Stomach (tissue), 9 donors: ENCODE results near the gene MSX2. TPM values are rescaled to one million over a fixed set of nuclear protein-coding genes. Genes with fewer than 3 reads are reported as not detected.

Experiments
- DNase-seq, 2 donors: peaks; one replicate each; pipeline versions ENCODE4 v3.0.0 to v3.0.0-alpha.2; 2013 to 2019
- H3K27ac ChIP-seq, 5 donors: fragments of 200-600 bp in 4 of 5; sonication (generic) in 4 of 5; one replicate each; pipeline ENCODE4 v1.5.1; 2013 to 2019; ENCODE audit warnings: mild to moderate bottlenecking in 1 of 5, moderate library complexity in 1 of 5
- H3K27me3 ChIP-seq, 3 donors: fragments of 200-600 bp; sonication (generic); one replicate each; pipeline ENCODE4 v1.5.1; 2017 to 2019; ENCODE audit warnings: mixed run types in 1 of 3
- H3K36me3 ChIP-seq, 4 donors: fragments of 200-600 bp; sonication (generic); 1 replicate in 3 of 4; 2 replicates in 1 of 4; pipeline ENCODE4 v1.5.1; 2016 to 2019
- H3K4me1 ChIP-seq, 4 donors: fragments of 200-600 bp; sonication (generic); one replicate each; pipeline ENCODE4 v1.5.1; 2016 to 2019
- H3K4me3 ChIP-seq, 4 donors: fragments of 200-600 bp; sonication (generic) in 3 of 4; one replicate each; pipeline ENCODE4 v1.5.1; 2016 to 2019; ENCODE audit warnings: mild to moderate bottlenecking in 1 of 4
- H3K9me3 ChIP-seq, 4 donors: fragments of 200-600 bp; sonication (generic); one replicate each; pipeline ENCODE4 v1.5.1; 2016 to 2019
- EP300 ChIP-seq: sonication (generic); formaldehyde crosslinking; IDR thresholded peaks from one replicate; pipeline ENCODE4 v1.6.1; 2017; ENCODE audit warnings: antibody characterized with exemption
- POLR2A ChIP-seq, 4 donors: fragments of 450-650 bp; IDR thresholded peaks; one replicate each; pipeline ENCODE4 v1.6.1; 2016; ENCODE audit warnings: antibody characterized with exemption in 4 of 4, control low read depth in 2 of 4, mild to moderate bottlenecking in 1 of 4, moderate library complexity in 1 of 4
- POLR2AphosphoS5 ChIP-seq, 3 donors: sonication (generic); formaldehyde crosslinking; IDR thresholded peaks; one replicate each; pipeline ENCODE4 v1.6.1; 2016; ENCODE audit warnings: antibody characterized with exemption in 3 of 3
- WGBS, 5 donors: extraction: QIAGEN DNeasy Blood & Tissue Kit in 3 of 5; methylation state at CpG; one replicate each; pipeline versions ENCODE4 v1.1.5 to v1.1.7; 2013 to 2018; 5-methylcytosine and 5-hydroxymethylcytosine counted together
- intact Hi-C: fragments of 100-400 bp; cut with DNase I; formaldehyde crosslinking; loops from one replicate; pipeline ENCODE4 v1.15.1; 2023; ENCODE audit warnings: low total_unique reads
- polyA plus RNA-seq, 3 donors: library from polyadenylated mRNA; stranded (reverse); fragments of 200-250 nt; gene quantifications; one replicate each; pipeline ENCODE4 v1.2.3, GENCODE V29; 2013
- total RNA-seq, 5 donors: library from RNA; depleted of rRNA; stranded (reverse); fragments of >200 nt; gene quantifications; one replicate each; pipeline versions ENCODE4 v1.1.0 to v1.2.3, GENCODE V29; 2014 to 2016
- TF ChIP-seq, protein P1 (sequence below), 7 experiments: fragments of 450-650 bp in 4 of 7; fragments of 200-600 bp in 3 of 7; sonication (generic) in 3 of 7; IDR thresholded peaks; one replicate each; pipeline ENCODE4 v1.5.1; 2016 to 2019; ENCODE audit warnings: antibody characterized with exemption in 7 of 7, control low read depth in 2 of 7, mild to moderate bottlenecking in 1 of 7
- donor health status: healthy with polysubstance abuse.
- donor health status: Bipolar disorder and iron deficiency.
- donor health status: healthy.

Gene MSX2
- total and polyA plus RNA-seq, 8 donors: 0.18 to 6.5 (median 1.4) TPM; not detected in 2

DNA sequence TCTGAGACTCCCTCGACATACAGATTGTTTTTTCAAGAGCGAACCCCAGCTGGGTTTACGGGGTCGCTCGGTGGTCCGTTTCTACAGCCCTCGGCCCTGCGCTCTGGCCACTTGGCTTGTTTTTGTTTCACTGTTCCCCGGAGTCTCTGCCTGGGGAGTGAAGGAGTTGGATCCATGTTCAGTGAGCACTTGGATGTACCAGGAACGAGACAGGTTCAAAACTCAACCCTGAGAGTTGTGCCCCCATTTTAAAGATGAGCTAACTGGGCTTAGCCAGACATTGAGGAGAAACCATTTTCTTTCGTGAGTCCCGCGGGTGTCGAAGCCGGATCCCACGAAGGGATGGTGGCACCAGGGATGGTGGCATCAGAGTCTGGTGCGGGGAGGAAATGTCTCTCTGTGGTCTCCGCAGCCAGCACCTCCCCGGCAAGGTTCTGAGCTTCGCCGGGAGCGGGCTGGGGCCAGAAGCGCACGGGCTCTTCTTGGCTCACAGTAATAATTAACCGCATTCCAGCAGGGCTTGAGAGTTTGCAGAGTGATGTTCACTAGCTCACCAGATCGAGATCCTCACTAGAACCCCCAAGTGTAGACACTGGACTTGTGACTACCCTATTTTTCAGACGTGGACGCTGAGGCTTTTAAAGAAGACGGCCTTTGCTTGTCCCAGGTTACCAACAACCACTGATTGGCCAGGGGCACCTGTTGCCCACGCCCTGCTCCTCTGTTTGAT lies 1.0 kb downstream of the MSX2 start:
- DNase-seq: no peak
- peaks cover 16 to 47% (median 38%) of the 10 kb centered on the region in 4 donors for H3K4me1 ChIP-seq
- TF ChIP-seq POLR2A (IDR thresholded peaks at IDR 0.05) (no peak), EP300 (no peak), POLR2AphosphoS5 (IDR thresholded peaks at IDR 0.05) (no peak)
- TF ChIP-seq, protein P1, sequence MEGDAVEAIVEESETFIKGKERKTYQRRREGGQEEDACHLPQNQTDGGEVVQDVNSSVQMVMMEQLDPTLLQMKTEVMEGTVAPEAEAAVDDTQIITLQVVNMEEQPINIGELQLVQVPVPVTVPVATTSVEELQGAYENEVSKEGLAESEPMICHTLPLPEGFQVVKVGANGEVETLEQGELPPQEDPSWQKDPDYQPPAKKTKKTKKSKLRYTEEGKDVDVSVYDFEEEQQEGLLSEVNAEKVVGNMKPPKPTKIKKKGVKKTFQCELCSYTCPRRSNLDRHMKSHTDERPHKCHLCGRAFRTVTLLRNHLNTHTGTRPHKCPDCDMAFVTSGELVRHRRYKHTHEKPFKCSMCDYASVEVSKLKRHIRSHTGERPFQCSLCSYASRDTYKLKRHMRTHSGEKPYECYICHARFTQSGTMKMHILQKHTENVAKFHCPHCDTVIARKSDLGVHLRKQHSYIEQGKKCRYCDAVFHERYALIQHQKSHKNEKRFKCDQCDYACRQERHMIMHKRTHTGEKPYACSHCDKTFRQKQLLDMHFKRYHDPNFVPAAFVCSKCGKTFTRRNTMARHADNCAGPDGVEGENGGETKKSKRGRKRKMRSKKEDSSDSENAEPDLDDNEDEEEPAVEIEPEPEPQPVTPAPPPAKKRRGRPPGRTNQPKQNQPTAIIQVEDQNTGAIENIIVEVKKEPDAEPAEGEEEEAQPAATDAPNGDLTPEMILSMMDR (IDR thresholded peaks at IDR 0.05): no peak
- peaks cover 5 to 100% (median 68%) of the 10 kb centered on the region in 3 donors for H3K27me3 ChIP-seq
- H3K4me3 ChIP-seq: peak overlapping the region; percentile 53 to 71 (median 59)
- intact Hi-C loops: no loop called here
- WGBS, 5 donors: 3 to 10% (median 9%) methylated on average over 25 to 30 of the region's 30 CpGs
- peaks cover 0 to 7% (median 3%) of the 10 kb centered on the region in 4 donors for H3K36me3 ChIP-seq
- no peak overlapping the region for H3K27ac ChIP-seq
- no peaks in the 10 kb centered on the region for H3K9me3 ChIP-seq

- WGBS, 5 donors: 46 to 60% (median 50%) methylated on average over 10 to 11 of the region's 11 CpGs
- H3K9me3 ChIP-seq: no peaks in the 10 kb centered on the region
- TF ChIP-seq POLR2A (IDR thresholded peaks at IDR 0.05): no peak
- TF ChIP-seq EP300: no peak
- TF ChIP-seq, protein P1 (IDR thresholded peaks at IDR 0.05): no peak
- TF ChIP-seq POLR2AphosphoS5 (IDR thresholded peaks at IDR 0.05): no peak
- H3K4me1 ChIP-seq: peaks cover 10 to 43% (median 32%) of the 10 kb centered on the region in 4 donors
- peaks cover 0 to 7% (median 3%) of the 10 kb centered on the region in 4 donors for H3K36me3 ChIP-seq
- no peak overlapping the region for H3K27ac ChIP-seq
- H3K4me3 ChIP-seq: peak overlapping the region in 1 of 4 donors; percentile 60
- intact Hi-C loops: no loop called here
- H3K27me3 ChIP-seq: peaks cover 2 to 100% (median 68%) of the 10 kb centered on the region in 3 donors
- no peak for DNase-seq
Observed at GRCh38 chr5:174725991-174726601, 1.7 kb downstream of the MSX2 start.

GRCh38 chr5:174726916-174727793 lies 2.8 kb downstream of the MSX2 start:
- no peak for DNase-seq
- H3K36me3 ChIP-seq: peaks cover 0 to 7% (median 3%) of the 10 kb centered on the region in 4 donors
- peaks cover 5 to 100% (median 68%) of the 10 kb centered on the region in 3 donors for H3K27me3 ChIP-seq
- no peak overlapping the region for H3K4me3 ChIP-seq
- H3K27ac ChIP-seq: no peak overlapping the region
- 57 to 69% (median 63%) methylated on average over 21 of the region's 21 CpGs for WGBS, 5 donors
- H3K9me3 ChIP-seq: no peaks in the 10 kb centered on the region
- intact Hi-C loops: no loop called here
- H3K4me1 ChIP-seq: peaks cover 8 to 44% (median 33%) of the 10 kb centered on the region in 4 donors
- TF ChIP-seq POLR2AphosphoS5 (IDR thresholded peaks at IDR 0.05): no peak
- TF ChIP-seq, protein P1 (IDR thresholded peaks at IDR 0.05): no peak
- TF ChIP-seq POLR2A (IDR thresholded peaks at IDR 0.05): no peak
- no peak for TF ChIP-seq EP300
